Measurements from ENCODE around the gene GPR151. TPM values are rescaled to one million over a fixed set of nuclear protein-coding genes. Genes with fewer than 3 reads are reported as not detected.

The GPR151 gene
- polyA plus RNA-seq, 1 of the 3 experiments (the other 2 are of a cell fraction): not detected

- TF ChIP-seq REST (IDR thresholded peaks at IDR 0.05; ENCODE audit: low read depth, low read length): no peak
- no peak for TF ChIP-seq NRF1 (IDR thresholded peaks at IDR 0.05; ENCODE audit: low read depth, low read length)
- no peak for TF ChIP-seq ZBTB33 (IDR thresholded peaks at IDR 0.05; ENCODE audit: borderline replicate concordance, low read depth)
Observed at GRCh38 chr5:146553446-146553845, 37.5 kb upstream of the GPR151 start (continued).

DNA sequence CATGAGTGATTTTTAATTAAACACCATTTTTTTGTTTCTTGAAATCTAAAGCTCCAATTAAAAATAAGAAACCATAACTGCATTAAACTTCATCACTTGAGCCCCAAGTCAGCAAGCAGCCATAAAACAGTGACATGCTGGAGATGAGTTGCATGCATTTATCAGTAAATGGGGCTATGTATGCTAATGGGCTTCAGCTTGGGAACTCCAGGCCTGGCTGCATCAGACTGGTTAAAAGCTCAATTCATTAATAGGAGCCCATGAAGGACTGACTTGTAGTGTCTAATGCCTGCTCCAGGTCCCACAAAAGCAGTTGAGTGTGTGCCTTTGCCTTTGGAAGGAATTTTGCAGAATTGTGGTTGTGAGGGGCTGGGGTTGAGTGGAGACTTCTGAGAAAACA lies 33.6 kb upstream of the GPR151 start:
- Histone ChIP-seq H2AFZ (ENCODE audit: low read depth) (no peak overlapping the region), H3K9ac (no peak overlapping the region), H3K4me1 (ENCODE audit: control insufficient read depth in 1 of 2, insufficient read depth in 2 of 2, low read depth in 1 of 2, low read length in 1 of 2) (peaks cover 0 to 8% of the 10 kb centered on the region in 2 experiments; a peak in 2 of 4 replicates), H3F3A (replicated peaks; ENCODE audit: insufficient read depth) (no peaks in the 10 kb centered on the region), H3K27ac (ENCODE audit: low read depth in 2 of 2, low read length in 1 of 2) (no peak overlapping the region), H3K4me3 (ENCODE audit: low read depth in 2 of 2, low read length in 1 of 2) (no peak overlapping the region), H3K9me2 (no peaks in the 10 kb centered on the region), H4K20me1 (ENCODE audit: insufficient read depth) (no peaks in the 10 kb centered on the region), H3K4me2 (no peak overlapping the region), H3K27me3 (ENCODE audit: insufficient read depth) (no peaks in the 10 kb centered on the region), H3K36me3 (replicated peaks in 1 of 2; ENCODE audit: control insufficient read depth in 1 of 2, insufficient read depth in 2 of 2, low read length in 1 of 2) (no peaks in the 10 kb centered on the region), H3K79me2 (ENCODE audit: insufficient read depth) (no peaks in the 10 kb centered on the region), H3K9me3 (no peaks in the 10 kb centered on the region)
- POLR2A ChIA-PET: no interaction called here
- CTCF ChIA-PET: interaction anchor here (0.7 to 6.5 kb wide), 7 partner anchors 7 to 641 kb away, joined by 3 to 31 read pairs (median 4); no protein-coding TSS in a partner anchor
- TF ChIP-seq, protein P1, sequence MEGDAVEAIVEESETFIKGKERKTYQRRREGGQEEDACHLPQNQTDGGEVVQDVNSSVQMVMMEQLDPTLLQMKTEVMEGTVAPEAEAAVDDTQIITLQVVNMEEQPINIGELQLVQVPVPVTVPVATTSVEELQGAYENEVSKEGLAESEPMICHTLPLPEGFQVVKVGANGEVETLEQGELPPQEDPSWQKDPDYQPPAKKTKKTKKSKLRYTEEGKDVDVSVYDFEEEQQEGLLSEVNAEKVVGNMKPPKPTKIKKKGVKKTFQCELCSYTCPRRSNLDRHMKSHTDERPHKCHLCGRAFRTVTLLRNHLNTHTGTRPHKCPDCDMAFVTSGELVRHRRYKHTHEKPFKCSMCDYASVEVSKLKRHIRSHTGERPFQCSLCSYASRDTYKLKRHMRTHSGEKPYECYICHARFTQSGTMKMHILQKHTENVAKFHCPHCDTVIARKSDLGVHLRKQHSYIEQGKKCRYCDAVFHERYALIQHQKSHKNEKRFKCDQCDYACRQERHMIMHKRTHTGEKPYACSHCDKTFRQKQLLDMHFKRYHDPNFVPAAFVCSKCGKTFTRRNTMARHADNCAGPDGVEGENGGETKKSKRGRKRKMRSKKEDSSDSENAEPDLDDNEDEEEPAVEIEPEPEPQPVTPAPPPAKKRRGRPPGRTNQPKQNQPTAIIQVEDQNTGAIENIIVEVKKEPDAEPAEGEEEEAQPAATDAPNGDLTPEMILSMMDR (IDR thresholded peaks at IDR 0.05): no peak
- TF ChIP-seq FOSL2 (IDR thresholded peaks at IDR 0.05; ENCODE audit: borderline replicate concordance, low read depth) (no peak), SIN3A (IDR thresholded peaks at IDR 0.05; ENCODE audit: borderline replicate concordance, low read depth, low read length) (no peak), NFIC (IDR thresholded peaks at IDR 0.05; ENCODE audit: borderline replicate concordance) (no peak), POLR2AphosphoS5 (IDR thresholded peaks at IDR 0.05; ENCODE audit: low read depth, low read length) (no peak), GATA2 (CRISPR knock-in tag; IDR thresholded peaks at IDR 0.05) (no peak)
- no peak for DNase-seq

All from SK-N-SH (cell line).